Measurements from ENCODE around the gene ZBTB45. TPM values are rescaled to one million over a fixed set of nuclear protein-coding genes. Genes with fewer than 3 reads are reported as not detected.

Gene ZBTB45
- total and polyA plus RNA-seq, 9 of the 15 experiments (the other 6 are each of a cell fraction or from before 2014, with no cell fraction given): 0.08 to 16.1 (median 1.8) TPM

- TF ChIP-seq RERE (CRISPR knock-in tag; IDR thresholded peaks at IDR 0.05; ENCODE audit: borderline replicate concordance) (no peak), RBM22 (IDR thresholded peaks at IDR 0.05; ENCODE audit: low read depth, low read length, poor library complexity, severe bottlenecking) (no peak), PKNOX1 (IDR thresholded peaks at IDR 0.05) (peak; percentile 67), GABPB2 (CRISPR knock-in tag; conservative IDR thresholded peaks at IDR 0.05) (no peak; the same call in 1 of the 2 replicates), PRMT5 (CRISPR knock-in tag; IDR thresholded peaks at IDR 0.05) (no peak), TGIF2 (CRISPR knock-in tag; IDR thresholded peaks at IDR 0.05) (no peak), ZNF212 (CRISPR knock-in tag; IDR thresholded peaks at IDR 0.05) (no peak), MBD1 (CRISPR knock-in tag; IDR thresholded peaks at IDR 0.05) (no peak), MAFG (tag; conservative IDR thresholded peaks at IDR 0.05) (no peak), BACH1 (tag; IDR thresholded peaks at IDR 0.05) (no peak), HIVEP1 (CRISPR knock-in tag; IDR thresholded peaks at IDR 0.05) (no peak), ZNF282 (CRISPR knock-in tag; IDR thresholded peaks at IDR 0.05) (no peak), ZZZ3 (IDR thresholded peaks at IDR 0.05) (peak; percentile 83), ZNF395 (CRISPR knock-in tag; IDR thresholded peaks at IDR 0.05) (peak; percentile 89), NR1H2 (CRISPR knock-in tag; IDR thresholded peaks at IDR 0.05) (no peak; the same call in 1 of the 2 replicates), ZNF324 (CRISPR knock-in tag; IDR thresholded peaks at IDR 0.05) (no peak), ZBED1 (IDR thresholded peaks at IDR 0.05) (no peak; the same call in 1 of the 2 replicates), ZNF134 (CRISPR knock-in tag; conservative IDR thresholded peaks at IDR 0.05) (no peak), RBBP5 (IDR thresholded peaks at IDR 0.05; ENCODE audit: borderline replicate concordance, insufficient read depth, low read length, poor library complexity, severe bottlenecking) (no peak)
These were observed 39.8 kb upstream of the ZBTB45 start (continued) for GRCh38 chr19:58559275-58560006.

All from K562 (cell line).